Esophagus squamous epithelium (tissue), 5 donors: ENCODE results near the gene OR52K2. TPM values are rescaled to one million over a fixed set of nuclear protein-coding genes. Genes with fewer than 3 reads are reported as not detected.

Experiments
- DNase-seq: peaks from one replicate; lab custom pipeline; 2025; lab: John Stamatoyannopoulos, UW
- H3K27ac ChIP-seq, 4 donors: fragments of 200-600 bp; sonication (generic); one replicate each; pipeline ENCODE4 v1.5.1; 2016 to 2019; ENCODE audit warnings: mild to moderate bottlenecking in 1 of 4
- H3K27me3 ChIP-seq, 4 donors: fragments of 200-600 bp; sonication (generic); 1 replicate in 3 of 4; 2 replicates in 1 of 4; pipeline versions ENCODE4 v1.5.1 to v1.6.0; 2017 to 2021; ENCODE audit warnings: antibody characterized with exemption in 1 of 4
- H3K36me3 ChIP-seq, 3 donors: fragments of 200-600 bp; sonication (generic); one replicate each; pipeline ENCODE4 v1.5.1; 2016 to 2019
- H3K4me1 ChIP-seq, 3 donors: fragments of 200-600 bp; sonication (generic); one replicate each; pipeline ENCODE4 v1.5.1; 2017 to 2019
- H3K4me3 ChIP-seq, 4 donors: fragments of 200-600 bp; sonication (generic); 1 replicate in 3 of 4; 2 replicates in 1 of 4; pipeline ENCODE4 v1.5.1; 2016 to 2019; ENCODE audit warnings: mild to moderate bottlenecking in 2 of 4, moderate library complexity in 1 of 4
- H3K9me3 ChIP-seq, 3 donors: fragments of 200-600 bp; sonication (generic); one replicate each; pipeline ENCODE4 v1.5.1; 2016 to 2019
- CTCF ChIP-seq, 6 experiments: fragments of 450-650 bp in 4 of 6; fragments of 200-600 bp in 2 of 6; sonication (generic) in 2 of 6; IDR thresholded peaks; one replicate each; pipeline ENCODE4 v1.5.1; 2016 to 2019; ENCODE audit warnings: antibody characterized with exemption in 6 of 6, mild to moderate bottlenecking in 4 of 6, moderate library complexity in 4 of 6
- POLR2A ChIP-seq, 4 donors: fragments of 450-650 bp; IDR thresholded peaks; one replicate each; pipeline ENCODE4 v1.6.1; 2017; ENCODE audit warnings: antibody characterized with exemption in 4 of 4, mild to moderate bottlenecking in 4 of 4, moderate library complexity in 3 of 4
- WGBS, 2 donors: methylation state at CpG; one replicate each; pipeline ENCODE4 v1.1.5; 2018; 5-methylcytosine and 5-hydroxymethylcytosine counted together
- intact Hi-C: fragments of 100-400 bp; cut with DNase I; formaldehyde crosslinking; loops from one replicate; pipeline ENCODE4 v1.15.0; 2022
- total RNA-seq, 4 donors: library from RNA; depleted of rRNA; stranded (reverse); fragments of >200 nt; gene quantifications; one replicate each; pipeline ENCODE4 v1.1.0, GENCODE V29; 2016
- donor health status: DM: yes; HTN: yes; CAD: no.

Gene OR52K2
- total RNA-seq, 4 donors from 2014 or later = not detected

GRCh38 chr11:4433856-4434255 is 15.2 kb upstream of the OR52K2 start:
- no peaks in the 10 kb centered on the region for H3K4me1 ChIP-seq
- no peak overlapping the region for H3K4me3 ChIP-seq
- intact Hi-C loops = no loop called here
- TF ChIP-seq CTCF (IDR thresholded peaks at IDR 0.05) (no peak), POLR2A (IDR thresholded peaks at IDR 0.05) (no peak)
- no peaks in the 10 kb centered on the region for H3K9me3 ChIP-seq
- H3K27me3 ChIP-seq = no peaks in the 10 kb centered on the region
- H3K36me3 ChIP-seq = no peaks in the 10 kb centered on the region
- no peak for DNase-seq
- H3K27ac ChIP-seq = no peak overlapping the region
- WGBS, 2 donors = 54 to 72% methylated on average over 2 of the region's 2 CpGs

GRCh38 chr11:4436411-4436810 is 12.7 kb upstream of the OR52K2 start:
- DNase-seq = no peak
- no peaks in the 10 kb centered on the region for H3K36me3 ChIP-seq
- no peak for TF ChIP-seq POLR2A (IDR thresholded peaks at IDR 0.05)
- no peak for TF ChIP-seq CTCF (IDR thresholded peaks at IDR 0.05)
- intact Hi-C loops = no loop called here
- no peaks in the 10 kb centered on the region for H3K4me1 ChIP-seq
- 60 to 63% methylated on average over 1 of the region's 1 CpG for WGBS, 2 donors
- no peaks in the 10 kb centered on the region for H3K9me3 ChIP-seq
- no peaks in the 10 kb centered on the region for H3K27me3 ChIP-seq
- H3K4me3 ChIP-seq = no peak overlapping the region
- H3K27ac ChIP-seq = no peak overlapping the region

GRCh38 chr11:4441515-4441914 is 7.6 kb upstream of the OR52K2 start:
- 76 to 85% methylated on average over 3 of the region's 3 CpGs for WGBS, 2 donors
- Histone ChIP-seq H3K27me3 (no peaks in the 10 kb centered on the region), H3K36me3 (no peaks in the 10 kb centered on the region), H3K9me3 (no peaks in the 10 kb centered on the region), H3K4me3 (no peak overlapping the region), H3K4me1 (no peaks in the 10 kb centered on the region), H3K27ac (no peak overlapping the region)
- DNase-seq = no peak
- intact Hi-C loops = no loop called here
- TF ChIP-seq POLR2A (IDR thresholded peaks at IDR 0.05) = no peak
- TF ChIP-seq CTCF (IDR thresholded peaks at IDR 0.05) = no peak

GRCh38 chr11:4443232-4443891 is 5.7 kb upstream of the OR52K2 start:
- WGBS, 2 donors = 17 to 25% methylated on average over 3 of the region's 3 CpGs
- H3K4me1 ChIP-seq = no peaks in the 10 kb centered on the region
- H3K4me3 ChIP-seq = no peak overlapping the region
- H3K27me3 ChIP-seq = no peaks in the 10 kb centered on the region
- H3K9me3 ChIP-seq = no peaks in the 10 kb centered on the region
- TF ChIP-seq CTCF (IDR thresholded peaks at IDR 0.05) (no peak), POLR2A (IDR thresholded peaks at IDR 0.05) (no peak)
- DNase-seq = no peak
- no peaks in the 10 kb centered on the region for H3K36me3 ChIP-seq
- no peak overlapping the region for H3K27ac ChIP-seq
- intact Hi-C loops = no loop called here

- no peaks in the 10 kb centered on the region for H3K36me3 ChIP-seq
- no peak overlapping the region for H3K4me3 ChIP-seq
- no peak overlapping the region for H3K27ac ChIP-seq
- no peak for DNase-seq
- H3K9me3 ChIP-seq = peaks cover 0 to 7% (median 0%) of the 10 kb centered on the region in 3 donors
- TF ChIP-seq POLR2A (IDR thresholded peaks at IDR 0.05) (no peak), CTCF (IDR thresholded peaks at IDR 0.05) (no peak)
- no peaks in the 10 kb centered on the region for H3K4me1 ChIP-seq
- H3K27me3 ChIP-seq = no peaks in the 10 kb centered on the region
- intact Hi-C loops = no loop called here
- WGBS, 2 donors = 57 to 84% methylated on average over 3 of the region's 3 CpGs
Observed at GRCh38 chr11:4453118-4453517, 4.0 kb downstream of the OR52K2 start.
